H1 (cell line): ENCODE results near the gene RASSF4. TPM values are rescaled to one million over a fixed set of nuclear protein-coding genes. Genes with fewer than 3 reads are reported as not detected.

ENCODE experiments used
- BACH1 ChIP-seq: IDR thresholded peaks from 2 replicates; pipeline ENCODE4 v1.6.1; 2012; ENCODE audit warnings: low read length, improper control_type of control experiment
- BRCA1 ChIP-seq: IDR thresholded peaks from 2 replicates; pipeline ENCODE4 v1.6.1; 2012; ENCODE audit warnings: low read depth, low read length, improper control_type of control experiment
- CEBPB ChIP-seq: IDR thresholded peaks from 2 replicates; pipeline ENCODE4 v1.6.1; 2012; ENCODE audit warnings: low read depth, low read length
- CHD1 ChIP-seq: IDR thresholded peaks from 2 replicates; pipeline ENCODE4 v1.6.1; 2012; ENCODE audit warnings: low read depth, low read length, improper control_type of control experiment
- HDAC2 ChIP-seq, 2 experiments: fragments of 300-600 bp in 1 of 2; sonication (generic) in 1 of 2; IDR thresholded peaks; 2 replicates each; pipeline ENCODE4 v1.6.1; 2011 to 2012; ENCODE audit warnings: low read depth in 2 of 2, low read length in 2 of 2, mild to moderate bottlenecking in 2 of 2, moderate library complexity in 2 of 2, borderline replicate concordance in 1 of 2, inconsistent platforms in 1 of 2
- POU5F1 ChIP-seq: IDR thresholded peaks from 2 replicates; pipeline ENCODE4 v1.6.1; 2011; ENCODE audit warnings: low read depth, mild to moderate bottlenecking, low read length, moderate library complexity
- SAP30 ChIP-seq: fragments of 300-600 bp; sonication (generic); IDR thresholded peaks from 2 replicates; pipeline ENCODE4 v1.7.1; 2012; ENCODE audit warnings: low read length, moderate library complexity, mild to moderate bottlenecking, inconsistent platforms; ENCODE audit not compliant: insufficient read depth, insufficient replicate concordance
- SIN3A ChIP-seq, 2 experiments: IDR thresholded peaks in 1 of 2; conservative IDR thresholded peaks in 1 of 2; 2 replicates each; pipeline ENCODE4 v1.6.1; 2011 to 2012; ENCODE audit warnings: low read length in 2 of 2, improper control_type of control experiment in 1 of 2, low read depth in 1 of 2, mild to moderate bottlenecking in 1 of 2
- TAF1 ChIP-seq: IDR thresholded peaks from 2 replicates; pipeline ENCODE4 v1.6.1; 2011; ENCODE audit warnings: mild to moderate bottlenecking, low read depth, low read length
- polyA plus RNA-seq, 7 experiments: library from polyadenylated mRNA; depleted of rRNA in 3 of 7; stranded (reverse) in 5 of 7; unstranded in 2 of 7; fragments of >200 nt in 5 of 7; fragments of 200-250 nt in 2 of 7; gene quantifications; 1 replicate in 5 of 7; 2 replicates in 1 of 7; 4 replicates in 1 of 7; pipeline versions ENCODE4 v1.2.1 to v1.2.3, GENCODE V29; 2011 to 2013; ENCODE audit warnings: missing spikeins in 2 of 7, mixed read lengths in 2 of 7
- total RNA-seq: library from RNA; stranded (reverse); fragmentation: NEBNext Ultra II Directional; extraction: Animal tissue kit (Norgen Biotek cat#: 25700); gene quantifications from 2 replicates; pipeline ENCODE4 v1.2.1, GENCODE V29; 2021
- TF ChIP-seq, protein P1 (sequence below): fragments of 300-600 bp; sonication (generic); IDR thresholded peaks from 2 replicates; pipeline ENCODE4 v1.7.1; 2012; ENCODE audit warnings: low read length, moderate library complexity, mild to moderate bottlenecking, inconsistent platforms; ENCODE audit not compliant: insufficient replicate concordance

Gene RASSF4
- total and polyA plus RNA-seq, 2 of the 8 experiments (the other 6 are each of a cell fraction or from before 2014, with no cell fraction given) = 14.3 to 14.5 TPM

DNA sequence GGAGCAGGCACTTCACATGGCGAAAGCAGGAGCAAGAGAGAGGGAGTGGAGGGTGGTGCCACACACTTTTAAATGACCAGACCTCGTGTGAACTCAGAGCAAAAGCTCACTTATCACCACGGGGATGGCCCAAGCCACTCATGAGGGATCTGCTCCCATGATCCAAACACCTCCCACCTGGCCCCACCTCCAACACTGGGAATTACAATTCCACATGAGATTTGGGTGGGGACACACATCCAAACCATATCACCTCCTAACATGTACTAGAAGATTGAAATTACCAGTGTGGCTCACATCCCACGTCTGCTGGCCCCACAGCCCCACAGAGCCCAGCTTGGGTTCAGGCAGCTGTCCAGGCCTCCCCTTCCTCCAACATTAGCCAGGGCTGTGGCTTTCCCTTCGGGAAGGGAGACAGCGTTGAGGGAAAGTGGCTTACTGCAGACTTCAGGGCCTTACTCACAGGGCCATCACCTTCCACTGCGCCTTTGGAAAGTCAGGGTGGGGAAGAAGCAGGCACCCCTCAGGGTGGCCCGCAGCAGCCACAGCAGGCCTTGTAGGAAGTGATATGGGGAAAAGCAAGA lies 11.3 kb downstream of the RASSF4 start (continued):
- TF ChIP-seq, protein P1, sequence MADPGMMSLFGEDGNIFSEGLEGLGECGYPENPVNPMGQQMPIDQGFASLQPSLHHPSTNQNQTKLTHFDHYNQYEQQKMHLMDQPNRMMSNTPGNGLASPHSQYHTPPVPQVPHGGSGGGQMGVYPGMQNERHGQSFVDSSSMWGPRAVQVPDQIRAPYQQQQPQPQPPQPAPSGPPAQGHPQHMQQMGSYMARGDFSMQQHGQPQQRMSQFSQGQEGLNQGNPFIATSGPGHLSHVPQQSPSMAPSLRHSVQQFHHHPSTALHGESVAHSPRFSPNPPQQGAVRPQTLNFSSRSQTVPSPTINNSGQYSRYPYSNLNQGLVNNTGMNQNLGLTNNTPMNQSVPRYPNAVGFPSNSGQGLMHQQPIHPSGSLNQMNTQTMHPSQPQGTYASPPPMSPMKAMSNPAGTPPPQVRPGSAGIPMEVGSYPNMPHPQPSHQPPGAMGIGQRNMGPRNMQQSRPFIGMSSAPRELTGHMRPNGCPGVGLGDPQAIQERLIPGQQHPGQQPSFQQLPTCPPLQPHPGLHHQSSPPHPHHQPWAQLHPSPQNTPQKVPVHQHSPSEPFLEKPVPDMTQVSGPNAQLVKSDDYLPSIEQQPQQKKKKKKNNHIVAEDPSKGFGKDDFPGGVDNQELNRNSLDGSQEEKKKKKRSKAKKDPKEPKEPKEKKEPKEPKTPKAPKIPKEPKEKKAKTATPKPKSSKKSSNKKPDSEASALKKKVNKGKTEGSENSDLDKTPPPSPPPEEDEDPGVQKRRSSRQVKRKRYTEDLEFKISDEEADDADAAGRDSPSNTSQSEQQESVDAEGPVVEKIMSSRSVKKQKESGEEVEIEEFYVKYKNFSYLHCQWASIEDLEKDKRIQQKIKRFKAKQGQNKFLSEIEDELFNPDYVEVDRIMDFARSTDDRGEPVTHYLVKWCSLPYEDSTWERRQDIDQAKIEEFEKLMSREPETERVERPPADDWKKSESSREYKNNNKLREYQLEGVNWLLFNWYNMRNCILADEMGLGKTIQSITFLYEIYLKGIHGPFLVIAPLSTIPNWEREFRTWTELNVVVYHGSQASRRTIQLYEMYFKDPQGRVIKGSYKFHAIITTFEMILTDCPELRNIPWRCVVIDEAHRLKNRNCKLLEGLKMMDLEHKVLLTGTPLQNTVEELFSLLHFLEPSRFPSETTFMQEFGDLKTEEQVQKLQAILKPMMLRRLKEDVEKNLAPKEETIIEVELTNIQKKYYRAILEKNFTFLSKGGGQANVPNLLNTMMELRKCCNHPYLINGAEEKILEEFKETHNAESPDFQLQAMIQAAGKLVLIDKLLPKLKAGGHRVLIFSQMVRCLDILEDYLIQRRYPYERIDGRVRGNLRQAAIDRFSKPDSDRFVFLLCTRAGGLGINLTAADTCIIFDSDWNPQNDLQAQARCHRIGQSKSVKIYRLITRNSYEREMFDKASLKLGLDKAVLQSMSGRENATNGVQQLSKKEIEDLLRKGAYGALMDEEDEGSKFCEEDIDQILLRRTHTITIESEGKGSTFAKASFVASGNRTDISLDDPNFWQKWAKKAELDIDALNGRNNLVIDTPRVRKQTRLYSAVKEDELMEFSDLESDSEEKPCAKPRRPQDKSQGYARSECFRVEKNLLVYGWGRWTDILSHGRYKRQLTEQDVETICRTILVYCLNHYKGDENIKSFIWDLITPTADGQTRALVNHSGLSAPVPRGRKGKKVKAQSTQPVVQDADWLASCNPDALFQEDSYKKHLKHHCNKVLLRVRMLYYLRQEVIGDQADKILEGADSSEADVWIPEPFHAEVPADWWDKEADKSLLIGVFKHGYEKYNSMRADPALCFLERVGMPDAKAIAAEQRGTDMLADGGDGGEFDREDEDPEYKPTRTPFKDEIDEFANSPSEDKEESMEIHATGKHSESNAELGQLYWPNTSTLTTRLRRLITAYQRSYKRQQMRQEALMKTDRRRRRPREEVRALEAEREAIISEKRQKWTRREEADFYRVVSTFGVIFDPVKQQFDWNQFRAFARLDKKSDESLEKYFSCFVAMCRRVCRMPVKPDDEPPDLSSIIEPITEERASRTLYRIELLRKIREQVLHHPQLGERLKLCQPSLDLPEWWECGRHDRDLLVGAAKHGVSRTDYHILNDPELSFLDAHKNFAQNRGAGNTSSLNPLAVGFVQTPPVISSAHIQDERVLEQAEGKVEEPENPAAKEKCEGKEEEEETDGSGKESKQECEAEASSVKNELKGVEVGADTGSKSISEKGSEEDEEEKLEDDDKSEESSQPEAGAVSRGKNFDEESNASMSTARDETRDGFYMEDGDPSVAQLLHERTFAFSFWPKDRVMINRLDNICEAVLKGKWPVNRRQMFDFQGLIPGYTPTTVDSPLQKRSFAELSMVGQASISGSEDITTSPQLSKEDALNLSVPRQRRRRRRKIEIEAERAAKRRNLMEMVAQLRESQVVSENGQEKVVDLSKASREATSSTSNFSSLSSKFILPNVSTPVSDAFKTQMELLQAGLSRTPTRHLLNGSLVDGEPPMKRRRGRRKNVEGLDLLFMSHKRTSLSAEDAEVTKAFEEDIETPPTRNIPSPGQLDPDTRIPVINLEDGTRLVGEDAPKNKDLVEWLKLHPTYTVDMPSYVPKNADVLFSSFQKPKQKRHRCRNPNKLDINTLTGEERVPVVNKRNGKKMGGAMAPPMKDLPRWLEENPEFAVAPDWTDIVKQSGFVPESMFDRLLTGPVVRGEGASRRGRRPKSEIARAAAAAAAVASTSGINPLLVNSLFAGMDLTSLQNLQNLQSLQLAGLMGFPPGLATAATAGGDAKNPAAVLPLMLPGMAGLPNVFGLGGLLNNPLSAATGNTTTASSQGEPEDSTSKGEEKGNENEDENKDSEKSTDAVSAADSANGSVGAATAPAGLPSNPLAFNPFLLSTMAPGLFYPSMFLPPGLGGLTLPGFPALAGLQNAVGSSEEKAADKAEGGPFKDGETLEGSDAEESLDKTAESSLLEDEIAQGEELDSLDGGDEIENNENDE = no peak
- TF ChIP-seq SAP30 (no peak), BRCA1 (no peak), CEBPB (no peak), BACH1 (no peak), TAF1 (no peak), POU5F1 (no peak), SIN3A (conservative IDR thresholded peaks at IDR 0.05 in 1 of 2, IDR thresholded peaks at IDR 0.05 in 1 of 2; ENCODE audit: low read depth in 1 of 2, low read length in 2 of 2) (no peak), HDAC2 (IDR thresholded peaks at IDR 0.05; ENCODE audit: borderline replicate concordance in 1 of 2, low read depth in 2 of 2, low read length in 2 of 2) (no peak), CHD1 (no peak)
